NCI-H2227 (cell line): ENCODE measurements around the gene PIGR.

Source experiments
- DNase-seq: peaks from one replicate; lab custom pipeline; 2025; ENCODE audit not compliant: unreplicated experiment; lab: John Stamatoyannopoulos, UW

The PIGR gene

GRCh38 chr1:206960676-206961386 lies 14.6 kb upstream of the PIGR start:
- no peak for DNase-seq

DNA sequence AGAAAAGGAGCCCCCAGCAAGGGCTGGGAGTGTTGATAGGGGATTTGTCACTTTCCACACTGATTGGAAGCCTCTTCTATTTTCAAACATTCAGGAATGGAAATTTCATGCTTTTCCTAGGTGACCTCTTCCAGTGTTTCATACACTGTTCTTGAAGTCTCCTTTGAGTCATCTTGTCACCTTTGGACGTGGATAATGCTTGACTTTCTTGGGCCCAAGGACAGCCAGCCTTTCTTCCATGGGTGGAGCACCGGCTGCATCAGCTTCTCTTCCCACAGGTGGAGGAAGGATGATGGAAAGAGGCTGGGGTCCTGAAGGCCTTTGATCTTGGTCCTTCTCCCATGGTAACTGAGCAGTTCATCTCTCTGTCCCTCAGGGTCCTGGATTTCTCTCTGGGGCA lies 11.9 kb upstream of the PIGR start:
- no peak for DNase-seq

DNA sequence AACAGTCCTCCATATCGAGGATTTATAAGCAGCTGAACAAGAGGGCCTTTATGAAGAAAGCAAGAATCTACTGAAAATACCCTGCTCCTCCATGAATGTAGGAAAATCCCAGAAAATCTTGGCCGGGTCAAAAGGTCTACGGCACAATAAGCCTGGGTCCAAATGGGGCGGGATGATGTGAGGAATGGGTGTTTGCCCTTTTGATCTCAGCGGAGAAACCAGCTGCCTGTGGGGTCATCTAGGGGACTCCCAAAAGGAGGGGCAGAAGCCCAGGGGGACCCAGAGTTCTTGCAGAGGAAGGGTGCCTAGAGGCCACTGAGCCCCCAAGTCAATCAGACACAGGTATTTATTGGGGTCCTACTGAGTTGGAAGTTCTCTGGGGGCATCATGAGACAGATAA lies 11.4 kb upstream of the PIGR start:
- DNase-seq: no peak

- DNase-seq: no peak
Measured at GRCh38 chr1:206955476-206956451, 9.5 kb upstream of the PIGR start.

DNA sequence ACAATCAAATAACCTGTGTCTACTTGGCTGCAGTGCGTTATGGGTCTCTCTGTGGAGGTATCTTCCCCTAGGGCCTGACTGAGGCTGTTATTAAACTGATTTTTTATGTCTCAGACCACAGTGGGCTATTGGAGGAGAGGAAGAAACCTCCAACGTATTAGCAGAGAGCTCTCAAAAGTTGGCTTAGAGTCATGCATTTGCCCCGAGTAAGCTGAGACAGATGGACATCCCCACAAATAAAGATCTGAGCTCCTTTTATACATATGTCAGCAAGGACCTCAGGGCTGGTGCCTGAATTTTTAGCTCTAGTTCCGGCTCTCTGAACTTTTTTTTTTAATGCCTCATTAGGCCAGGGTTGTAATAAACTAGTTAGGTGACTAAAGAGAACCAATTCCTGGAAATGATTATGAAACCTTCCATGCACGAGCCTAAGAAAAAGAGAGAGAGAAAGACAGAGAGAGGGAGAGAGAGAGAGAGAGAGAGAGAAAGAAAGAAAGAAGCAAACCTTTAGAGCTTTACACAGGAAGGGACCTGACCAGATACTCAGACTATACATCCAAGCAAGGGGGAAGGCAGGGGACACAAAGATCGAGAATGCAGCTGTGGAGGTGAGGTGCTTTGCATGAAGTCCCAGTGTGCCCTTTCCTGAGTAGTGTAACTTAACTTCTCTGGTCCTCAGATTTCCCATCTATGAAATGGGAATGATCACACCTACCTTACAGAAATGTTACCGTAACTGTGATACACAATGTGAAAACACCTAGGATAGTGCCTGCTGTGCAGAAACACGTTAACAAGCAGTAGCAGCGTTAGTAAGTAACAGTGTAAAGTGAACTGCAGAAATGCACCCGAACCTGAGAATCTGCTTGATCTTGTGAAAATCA lies 8.4 kb upstream of the PIGR start:
- no peak for DNase-seq

- no peak for DNase-seq
Measured at GRCh38 chr1:206953626-206954025, 7.4 kb upstream of the PIGR start.

- no peak for DNase-seq
Measured at GRCh38 chr1:206953126-206953525, 6.9 kb upstream of the PIGR start.

GRCh38 chr1:206952171-206952570 lies 5.9 kb upstream of the PIGR start:
- DNase-seq: no peak

GRCh38 chr1:206951318-206952100 lies 5.2 kb upstream of the PIGR start:
- no peak for DNase-seq

- no peak for DNase-seq
Measured at GRCh38 chr1:206949641-206950040, 3.4 kb upstream of the PIGR start.

- no peak for DNase-seq
Measured at GRCh38 chr1:206949208-206949607, 2.9 kb upstream of the PIGR start.

DNA sequence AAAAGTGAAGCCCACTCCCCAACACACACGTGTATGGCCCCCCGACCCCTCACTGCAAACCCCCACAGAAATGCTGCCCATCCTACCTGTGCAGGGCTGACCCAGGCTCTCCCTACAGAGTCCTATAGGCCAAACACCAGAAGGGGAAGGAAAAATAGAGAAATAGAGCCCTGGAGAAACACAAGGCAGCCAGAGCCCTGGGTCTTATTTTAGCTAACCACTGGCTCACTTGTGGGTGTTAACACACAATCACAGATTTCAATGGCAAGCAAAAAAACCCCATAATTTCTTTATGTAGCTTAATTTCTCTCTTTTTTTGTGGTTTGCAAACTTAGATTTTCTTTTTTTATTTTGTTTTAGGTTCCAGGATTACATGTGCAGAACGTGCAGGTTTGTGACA lies 989 bp upstream of the PIGR start:
- no peak for DNase-seq

DNA sequence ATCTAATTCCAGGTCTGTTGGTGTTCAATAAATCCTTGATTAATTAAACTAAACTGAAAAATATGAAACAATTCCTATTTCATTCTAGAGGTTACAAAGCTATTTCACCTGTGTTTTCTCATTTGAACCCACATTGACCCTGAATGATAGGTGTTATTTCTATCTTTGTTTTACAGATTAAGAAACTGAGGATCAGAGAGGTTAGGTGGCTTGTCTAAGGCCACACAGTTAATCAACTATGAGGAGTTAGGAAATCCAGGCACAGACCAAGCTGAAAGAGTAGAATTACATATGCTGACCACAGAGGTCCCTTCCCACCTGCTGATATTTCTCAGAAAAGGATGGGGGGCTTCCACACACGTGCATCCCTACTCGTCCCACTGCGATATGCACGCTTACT lies 487 bp downstream of the PIGR start:
- no peak for DNase-seq

GRCh38 chr1:206944703-206945102 lies 1.6 kb downstream of the PIGR start:
- no peak for DNase-seq

- no peak for DNase-seq
Measured at GRCh38 chr1:206941766-206942418, 4.4 kb downstream of the PIGR start.

DNA sequence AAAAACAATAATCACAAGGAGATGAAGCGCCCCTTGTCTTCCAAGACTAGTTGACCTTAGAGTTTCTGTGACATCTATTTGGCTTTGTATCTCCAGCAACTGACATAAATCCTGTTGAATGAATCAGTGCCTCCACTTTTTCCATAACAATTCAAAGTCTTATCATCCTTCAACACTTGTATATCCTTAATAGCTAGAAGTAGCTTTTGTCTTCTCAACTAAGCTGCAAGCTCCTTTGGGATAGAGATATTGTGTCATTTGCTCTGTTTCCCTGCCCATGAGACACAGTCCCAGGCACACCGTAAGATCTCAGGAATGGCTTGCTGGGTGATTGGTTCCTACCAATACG lies 5.7 kb downstream of the PIGR start:
- no peak for DNase-seq

- no peak for DNase-seq
Measured at GRCh38 chr1:206939841-206940587, 6.3 kb downstream of the PIGR start.

- no peak for DNase-seq
Measured at GRCh38 chr1:206939131-206939530, 7.1 kb downstream of the PIGR start.

- no peak for DNase-seq
Measured at GRCh38 chr1:206937425-206937824, 8.8 kb downstream of the PIGR start.
